Activated T-helper 17 cell treated with anti-CD3 and anti-CD28 coated beads, Interleukin-2, amount 50 U/mL, for 72 hours (primary cell): ENCODE data around the gene ARL14EP. TPM values are rescaled to one million over a fixed set of nuclear protein-coding genes. Genes with fewer than 3 reads are reported as not detected.

Source experiments
- ATAC-seq: fragments of 150-1000 bp; cut with Tn5 transposase; replicated peaks from 2 replicates; pipeline ENCODE4 v1.10.0; 2021; ENCODE audit warnings: mild to moderate bottlenecking, moderate library complexity
- H3K27ac Mint-ChIP-seq: one replicate; pipeline ENCODE4 v1.8.0; 2022; ENCODE audit warnings: mixed read lengths
- H3K27me3 Mint-ChIP-seq: one replicate; pipeline ENCODE4 v1.8.0; 2022; ENCODE audit warnings: mixed read lengths
- H3K36me3 Mint-ChIP-seq: one replicate; pipeline ENCODE4 v1.8.0; 2022; ENCODE audit warnings: low read depth, mild to moderate bottlenecking, mixed read lengths
- H3K4me1 Mint-ChIP-seq: one replicate; pipeline ENCODE4 v1.8.0; 2022; ENCODE audit warnings: mixed read lengths
- H3K4me3 Mint-ChIP-seq: one replicate; pipeline ENCODE4 v1.8.0; 2022; ENCODE audit warnings: mild to moderate bottlenecking, mixed read lengths
- H3K9me3 Mint-ChIP-seq: one replicate; pipeline ENCODE4 v1.8.0; 2022; ENCODE audit warnings: mixed read lengths
- total RNA-seq, 2 donors: library from RNA; stranded (reverse); gene quantifications; one replicate each; pipeline ENCODE4 v1.2.3, GENCODE V29; 2022

Gene ARL14EP
- total RNA-seq, 2 donors from 2014 or later, result 22.8 to 25.3 TPM

- Mint-ChIP-seq H3K4me3 (no peak overlapping the region), H3K27me3 (peaks cover 10% of the 10 kb centered on the region), H3K9me3 (no peaks in the 10 kb centered on the region), H3K4me1 (no peaks in the 10 kb centered on the region), H3K36me3 (no peaks in the 10 kb centered on the region), H3K27ac (no peak overlapping the region)
- no peak for ATAC-seq
Observed at GRCh38 chr11:30381879-30382278, 59.0 kb downstream of the ARL14EP start.

Other genes with a start within 250 kb of the ARL14EP start
- not detected for gene FSHB, start 92.1 kb upstream of the ARL14EP start, total RNA-seq